ENCODE measurements around the gene MBOAT2.

GRCh38 chr2:8918412-8918811, 85.1 kb downstream of the MBOAT2 start:
- no peak for TF ChIP-seq CTCF (conservative IDR thresholded peaks at IDR 0.05; ENCODE audit: low read depth, low read length)
- TF ChIP-seq EZH2 (IDR thresholded peaks at IDR 0.05; ENCODE audit: borderline replicate concordance, low read depth, low read length, poor library complexity, severe bottlenecking) = no peak
